HG02588 (cell line): Measurements from ENCODE around the gene SCFD2.
"Not testable (repeated sequence)": the region's sequence is repeated elsewhere in the genome, so short reads cannot be mapped to it uniquely, and the experiment has no call there.

Experiments
- ATAC-seq: cut with Tn5 transposase; IDR thresholded peaks from one replicate; pipeline ENCODE4 v1.9.1; 2021; ENCODE audit warnings: mild to moderate bottlenecking, moderate library complexity; ENCODE audit not compliant: unreplicated experiment

The SCFD2 gene

DNA sequence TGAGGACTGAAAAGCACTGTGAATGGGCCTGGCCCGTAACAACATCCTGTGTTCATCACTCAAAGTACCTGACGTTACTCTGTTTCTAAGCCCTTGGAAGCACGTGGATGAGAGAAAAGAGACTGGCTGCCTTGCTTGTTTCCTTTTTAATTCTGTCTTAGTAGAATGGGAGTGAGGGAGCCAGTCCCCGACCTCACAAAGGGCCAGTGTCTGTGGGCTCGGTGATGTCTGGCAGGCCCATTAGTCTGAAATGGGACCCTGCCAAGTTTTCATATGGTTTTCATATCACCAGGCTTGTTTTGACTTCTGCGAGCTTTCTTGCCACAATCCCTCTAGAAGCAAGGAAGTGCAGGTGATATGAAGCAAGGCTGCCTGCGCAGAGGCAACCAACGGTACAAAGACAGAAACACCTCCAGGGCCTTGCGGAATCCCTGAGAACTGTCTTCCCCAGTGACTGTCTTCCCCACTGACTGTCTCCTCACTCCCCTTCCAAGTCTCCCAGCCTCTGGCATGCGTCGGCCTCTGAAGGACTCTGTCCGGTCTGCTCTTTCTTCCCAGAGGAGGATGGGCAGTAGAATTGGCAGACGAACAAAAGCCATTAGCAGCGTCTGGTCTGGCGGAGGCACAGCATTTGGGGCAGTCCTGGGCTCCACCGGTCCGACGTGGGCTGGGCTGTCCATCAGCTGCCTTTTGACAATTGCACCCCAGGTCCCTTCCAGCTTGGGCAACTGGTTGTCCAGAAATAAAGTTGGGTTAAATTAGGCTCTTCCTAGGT is 524.0 kb downstream of the SCFD2 start:
- no peak for ATAC-seq

DNA sequence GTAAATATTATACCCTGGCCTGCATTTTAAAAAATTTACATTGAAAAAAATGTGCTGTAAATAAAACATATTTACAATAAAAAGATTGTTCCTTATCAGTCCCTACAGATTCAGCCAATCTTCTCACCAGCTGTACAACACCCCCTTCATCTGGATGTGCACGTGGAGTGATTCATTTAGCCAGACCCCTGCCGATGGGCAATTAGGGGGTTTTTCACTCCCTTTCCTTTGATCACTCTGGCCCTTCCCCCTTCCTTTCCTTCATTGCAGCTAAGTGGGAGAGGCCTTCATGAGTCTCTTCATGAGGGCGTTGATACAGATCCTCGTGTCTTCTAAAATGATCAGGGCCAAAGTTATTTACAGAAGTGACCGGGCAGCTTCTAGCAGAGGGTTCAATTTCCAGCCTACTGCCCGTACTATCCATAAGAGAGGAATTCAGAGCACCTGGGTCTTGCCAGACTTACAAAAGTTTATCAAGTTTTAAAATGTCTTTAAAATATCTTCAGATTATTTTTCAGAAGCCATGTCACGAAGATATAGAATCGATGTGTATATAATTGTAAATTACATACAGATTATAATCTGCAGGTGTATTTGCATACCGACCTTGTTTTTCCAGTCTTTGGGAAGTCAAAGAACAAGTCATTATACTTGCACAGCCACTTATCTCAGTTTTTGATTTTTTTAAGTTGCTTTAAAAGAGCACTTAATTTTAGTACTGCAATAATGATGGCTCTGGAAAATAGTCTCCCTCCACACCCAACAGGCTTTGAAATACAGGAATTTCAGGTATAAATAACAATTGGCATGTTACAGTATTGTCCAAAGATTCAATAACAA is 525.1 kb downstream of the SCFD2 start:
- no peak for ATAC-seq

DNA sequence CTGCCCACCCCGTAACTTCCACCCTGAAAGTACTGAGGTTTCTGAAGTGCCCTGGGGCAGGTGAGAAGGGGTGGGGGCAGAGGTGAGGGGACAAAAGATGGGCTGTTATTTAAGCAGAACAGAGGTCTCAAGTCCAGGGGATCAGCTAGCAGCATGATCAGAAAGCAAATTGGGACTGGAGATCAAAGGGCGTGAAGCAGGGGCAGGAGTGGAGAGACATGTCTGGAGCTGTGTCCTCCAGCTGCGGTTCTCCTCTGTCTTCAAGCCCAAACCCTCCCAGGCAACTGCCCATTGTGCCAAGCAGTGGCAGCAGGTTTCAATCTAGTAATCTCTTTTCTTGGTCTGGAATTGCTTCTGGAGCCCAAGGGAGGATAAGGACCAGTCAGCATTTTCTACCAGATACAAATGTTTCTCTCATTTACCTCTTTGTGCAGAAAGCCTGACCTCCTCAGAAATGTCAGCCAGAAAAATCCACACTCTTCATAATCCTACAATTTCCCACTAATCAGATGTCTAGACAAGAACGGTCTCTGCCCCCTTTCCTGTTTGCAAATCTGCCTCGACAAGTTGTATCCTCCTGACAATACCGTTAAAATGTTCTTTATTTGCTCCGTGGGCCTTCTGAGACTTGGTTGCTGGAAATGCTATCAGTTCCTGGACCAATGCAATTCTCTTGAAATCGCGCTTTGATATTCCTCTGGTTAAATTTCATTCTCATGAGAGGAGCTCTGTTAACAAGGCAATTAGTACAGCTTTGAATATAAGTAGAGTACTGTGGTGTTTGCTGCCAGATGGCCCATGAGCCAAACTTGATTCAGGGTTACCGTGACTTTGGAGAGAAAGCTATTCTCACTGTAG is 526.9 kb downstream of the SCFD2 start:
- no peak for ATAC-seq

DNA sequence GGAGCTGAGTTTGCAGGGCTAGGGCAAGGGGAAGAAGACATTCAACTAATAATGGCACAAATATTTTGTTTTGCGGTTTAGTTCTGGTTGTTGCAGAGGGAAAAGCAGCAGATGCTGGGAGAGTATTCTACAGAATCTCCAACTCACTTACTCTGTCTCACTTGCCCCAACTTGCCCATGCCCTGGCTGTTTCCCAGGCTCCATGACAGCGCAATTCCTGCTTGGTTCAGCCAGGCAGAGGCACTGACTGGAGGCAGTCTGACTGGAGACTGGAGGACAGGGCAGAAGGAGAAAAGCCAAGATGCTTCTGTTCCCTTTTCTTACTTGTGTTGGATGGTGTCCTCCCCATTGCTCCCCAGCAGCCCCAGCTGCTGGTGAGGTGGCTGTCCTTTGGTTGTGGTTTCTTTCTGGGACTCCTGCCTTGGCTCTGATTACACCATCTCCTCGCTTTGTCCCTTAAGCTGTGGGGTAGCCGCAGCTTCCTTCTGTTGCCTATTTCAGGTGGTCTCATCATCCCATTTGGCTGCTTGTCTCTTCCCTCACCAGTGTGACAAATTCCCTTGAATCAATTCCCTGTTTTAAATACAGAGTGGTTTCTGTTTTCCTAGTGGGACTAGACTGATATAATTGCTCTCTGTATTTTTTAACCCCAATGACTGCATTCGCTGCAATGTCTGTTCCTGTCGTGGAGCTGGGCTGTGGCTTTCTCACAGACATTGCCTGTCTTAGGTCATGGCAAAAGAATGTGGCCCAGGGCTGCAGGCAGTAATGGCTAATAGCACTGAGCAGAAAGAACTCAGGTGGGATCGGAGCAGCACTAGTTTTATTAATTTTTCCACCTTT is 527.9 kb downstream of the SCFD2 start:
- ATAC-seq: no peak

DNA sequence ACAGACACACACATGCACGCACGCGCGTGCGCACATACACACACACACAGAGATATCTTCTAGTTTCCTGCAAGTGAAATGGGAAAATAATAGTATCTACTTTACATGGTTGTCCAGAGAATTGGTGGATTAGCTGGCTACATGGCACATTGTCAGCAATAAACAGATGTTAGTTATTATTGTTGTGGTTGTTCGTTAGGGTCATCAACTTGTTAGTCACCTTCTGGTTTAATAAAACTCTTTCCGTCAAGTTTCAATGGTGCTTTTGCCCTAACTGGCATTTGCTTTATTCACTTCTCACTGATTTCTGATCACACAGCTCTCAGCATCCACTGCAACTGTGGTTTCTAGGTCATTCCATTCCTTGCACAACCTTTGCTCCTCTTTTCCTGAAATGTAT is 529.2 kb downstream of the SCFD2 start:
- no peak for ATAC-seq

DNA sequence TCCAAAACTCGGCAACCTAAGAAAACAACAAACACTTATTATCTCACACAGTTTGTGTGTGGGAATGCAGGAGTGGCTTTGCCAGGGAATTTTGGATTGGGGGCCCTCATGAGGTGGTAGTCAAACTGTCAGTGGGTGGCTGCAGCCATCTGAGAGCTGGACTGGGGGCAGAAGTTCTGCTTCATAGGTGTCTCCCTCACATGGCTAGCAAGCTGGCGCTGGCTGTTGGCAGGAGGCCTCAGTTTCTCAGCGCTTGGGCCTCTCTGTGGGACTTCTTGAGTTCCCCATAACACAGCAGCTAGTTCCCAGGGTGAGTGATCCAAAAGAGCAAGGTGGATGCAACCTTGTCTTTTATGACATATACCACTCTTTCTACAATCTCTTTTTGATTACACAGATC is 529.7 kb downstream of the SCFD2 start:
- ATAC-seq: no peak

DNA sequence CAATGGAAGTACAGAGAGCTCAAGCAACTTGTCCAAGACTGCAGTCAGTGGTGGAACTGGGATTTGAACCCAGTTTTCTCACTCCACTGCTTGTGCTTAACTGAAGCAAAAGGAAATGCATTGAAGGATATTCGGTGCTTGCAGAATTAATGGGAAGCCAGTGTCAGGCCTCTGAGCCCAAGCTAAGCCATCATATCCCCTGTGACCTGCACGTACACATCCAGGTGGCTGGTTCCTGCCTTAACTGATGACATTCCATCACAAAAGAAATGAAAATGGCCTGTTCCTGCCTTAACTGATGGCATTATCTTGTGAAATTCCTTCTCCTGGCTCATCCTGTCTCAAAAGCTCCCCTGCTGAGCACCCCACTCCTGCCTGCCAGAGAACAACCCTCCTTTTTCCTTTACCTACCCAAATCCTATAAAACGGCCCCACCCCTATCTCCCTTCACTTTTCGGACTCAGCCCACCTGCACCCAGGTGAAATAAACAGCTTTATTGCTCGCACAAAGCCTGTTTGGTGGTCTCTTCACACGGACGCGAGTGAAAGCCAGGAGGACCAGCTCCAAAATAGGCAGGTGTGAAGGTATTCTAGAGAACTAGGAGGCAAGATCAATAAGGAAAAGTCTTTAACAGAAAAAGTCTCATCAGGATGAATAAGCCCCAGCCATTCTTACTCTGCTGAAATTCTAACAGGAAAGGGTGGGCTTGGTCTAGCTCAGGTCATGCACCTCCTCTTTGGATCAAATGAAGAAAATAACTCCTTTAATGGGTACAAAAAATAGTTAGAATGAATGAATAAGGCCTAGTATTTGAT is 531.0 kb downstream of the SCFD2 start:
- not testable (repeated sequence) for ATAC-seq

DNA sequence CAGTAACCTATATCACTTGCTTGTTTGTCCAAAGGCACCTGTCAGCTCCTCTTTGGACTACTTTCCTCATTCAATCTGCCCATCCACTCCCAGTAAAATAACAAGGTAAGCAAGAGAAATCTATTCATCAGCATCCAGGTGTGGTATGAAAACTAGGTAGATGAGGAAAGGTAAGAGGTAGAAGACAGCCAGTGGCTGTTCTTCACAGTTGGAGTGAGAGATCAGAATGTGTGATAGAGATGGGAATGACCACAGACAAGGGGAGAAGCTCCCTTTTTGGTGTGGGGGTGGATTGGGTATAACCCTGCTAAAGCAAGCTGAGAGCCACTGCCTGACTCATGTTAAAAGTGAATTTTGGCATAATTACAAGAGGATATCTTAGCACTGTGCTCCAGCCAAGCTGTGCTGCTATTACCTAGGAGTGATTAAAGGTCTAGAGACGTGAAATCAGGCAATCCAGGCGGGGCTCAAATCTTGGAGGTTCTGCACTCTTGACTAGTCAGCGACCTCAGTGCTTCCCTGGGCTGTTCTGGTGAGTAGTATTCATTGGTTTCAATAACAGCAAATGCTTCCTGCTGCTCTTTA is 531.8 kb downstream of the SCFD2 start:
- no peak for ATAC-seq

DNA sequence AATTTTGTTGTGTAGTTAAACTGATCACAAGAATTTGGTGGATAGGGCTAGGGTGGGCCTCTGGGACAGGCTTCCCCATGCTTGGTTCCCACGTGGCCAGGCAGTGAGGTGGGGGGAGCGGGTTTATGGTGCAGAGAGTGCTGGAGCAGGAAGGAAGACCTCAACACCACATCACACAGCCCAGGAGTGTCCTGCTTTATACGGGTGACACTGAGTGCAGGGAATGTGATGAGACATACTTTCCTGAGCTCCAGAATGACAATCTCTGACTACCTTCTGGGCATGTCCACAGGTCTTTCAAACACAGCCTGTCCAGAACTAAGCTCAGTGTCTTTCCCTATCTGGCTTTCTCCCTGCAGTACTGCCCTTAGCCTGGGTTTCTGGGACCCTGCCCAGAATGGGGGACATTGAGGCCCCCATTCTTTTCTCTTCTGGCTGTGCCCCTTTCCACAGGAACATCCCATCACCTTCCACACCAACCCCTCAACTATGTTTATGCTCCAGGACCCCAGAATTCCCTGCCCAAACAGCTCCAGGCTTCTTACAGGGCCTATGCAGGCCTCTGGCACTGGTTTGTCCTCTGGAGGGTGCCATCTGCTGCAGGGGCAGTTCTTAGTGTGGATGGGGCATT is 540.3 kb downstream of the SCFD2 start:
- no peak for ATAC-seq

DNA sequence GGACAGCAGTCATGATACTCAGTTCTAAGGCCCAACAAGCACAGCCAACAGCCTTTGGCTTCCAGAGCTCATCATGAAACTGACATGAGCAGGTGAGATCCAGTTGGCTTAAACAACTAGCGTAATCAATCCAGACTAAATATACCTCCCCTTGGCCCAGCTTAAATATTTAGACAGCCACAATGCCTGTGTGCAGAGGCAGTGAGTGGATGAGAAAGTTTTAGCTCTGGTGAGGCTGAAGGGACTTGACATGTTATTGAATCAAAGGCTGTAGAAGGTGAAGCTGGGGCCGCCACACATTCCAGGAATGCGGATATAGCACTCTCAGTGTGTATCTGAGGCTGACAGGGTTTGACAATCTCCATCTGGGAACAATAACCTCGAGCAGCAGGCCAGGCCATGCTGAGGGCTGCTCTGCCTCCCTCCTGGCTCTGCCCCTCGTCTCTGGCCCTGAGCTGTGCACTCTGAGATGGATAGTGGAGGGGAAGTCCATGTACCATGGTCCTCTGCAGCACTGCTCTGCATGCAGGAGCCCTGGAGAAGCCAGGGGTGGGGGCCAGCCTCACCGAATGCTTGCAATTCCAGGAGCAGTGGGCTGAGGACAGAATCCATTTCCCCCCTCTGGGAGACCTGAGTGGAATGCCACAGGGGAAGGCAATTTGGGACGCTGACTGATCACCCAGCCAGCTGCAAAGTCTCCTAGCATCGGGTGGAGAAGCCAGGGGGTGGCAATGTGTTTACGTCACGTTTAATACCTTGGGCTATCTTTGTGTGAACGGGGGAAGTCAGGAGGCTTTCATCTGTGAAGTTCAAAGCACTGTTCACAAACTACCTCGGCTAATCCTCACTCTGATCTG is 541.0 kb downstream of the SCFD2 start:
- no peak for ATAC-seq

DNA sequence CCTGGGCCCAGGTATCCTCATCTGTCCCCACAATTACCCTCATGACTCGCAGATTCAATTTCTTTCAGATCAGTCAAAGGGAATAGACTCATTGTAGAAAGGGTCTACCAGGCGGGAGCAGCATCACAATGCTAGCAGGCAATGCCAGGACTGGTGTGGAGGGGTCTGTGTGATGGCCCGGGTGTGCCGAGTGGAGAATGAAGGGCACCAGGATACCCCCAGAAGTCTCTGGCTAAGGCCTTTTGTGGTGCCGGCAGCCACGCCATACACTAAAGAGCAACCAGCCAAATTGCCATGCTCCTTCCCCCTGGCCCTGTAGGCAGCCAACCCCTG is 541.6 kb downstream of the SCFD2 start:
- ATAC-seq: no peak

DNA sequence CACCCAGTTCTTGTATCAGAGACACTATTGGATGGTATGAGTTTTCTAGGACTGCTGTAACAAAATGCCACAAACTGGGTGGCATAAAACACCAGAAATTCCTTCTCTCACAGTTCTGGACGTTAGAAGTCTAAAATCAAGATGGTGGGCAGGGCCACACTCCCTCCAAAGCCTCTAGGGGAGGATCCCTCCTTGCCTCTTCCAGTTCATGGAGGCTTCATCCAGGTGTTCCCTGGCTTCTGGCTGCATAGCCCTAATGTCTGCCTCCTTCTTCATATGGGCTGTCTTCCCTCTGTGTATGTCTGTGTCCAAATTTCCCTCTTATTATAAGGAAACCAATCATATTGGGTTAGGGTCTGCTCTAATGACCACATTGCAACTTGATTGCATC is 542.2 kb downstream of the SCFD2 start:
- ATAC-seq: no peak
